Body of pancreas (tissue), 4 donors: Measurements from ENCODE around the gene AQP5.

Experiments
- CTCF ChIP-seq, 7 experiments: fragments of 450-650 bp in 4 of 7; fragments of 200-600 bp in 3 of 7; sonication (generic) in 3 of 7; IDR thresholded peaks; one replicate each; pipeline ENCODE4 v1.5.1; 2016 to 2019; ENCODE audit warnings: antibody characterized with exemption in 7 of 7
- POLR2A ChIP-seq, 3 donors: fragments of 450-650 bp; IDR thresholded peaks; one replicate each; pipeline ENCODE4 v1.6.1; 2016; ENCODE audit warnings: antibody characterized with exemption in 3 of 3, mild to moderate bottlenecking in 2 of 3

DNA sequence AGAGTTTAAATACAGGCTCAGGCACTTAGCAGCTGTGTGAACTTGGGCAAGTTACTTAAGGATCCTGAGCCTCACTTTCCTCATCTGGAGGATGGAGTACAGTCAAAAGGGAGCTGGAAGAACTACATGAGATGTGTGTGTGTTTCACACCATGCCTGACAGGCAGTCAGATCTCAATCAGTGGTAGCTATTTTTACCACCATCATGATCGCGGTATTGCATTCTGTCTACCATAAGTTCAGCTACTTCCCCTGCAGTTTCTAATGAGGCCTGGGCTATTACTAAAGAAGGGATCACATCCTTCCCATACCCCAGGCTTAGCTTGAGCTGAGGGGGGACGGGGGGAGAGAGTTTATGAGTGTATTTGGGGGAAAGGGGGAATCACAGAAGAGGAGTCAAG is 18.1 kb downstream of the AQP5 start:
- no peak for TF ChIP-seq CTCF (IDR thresholded peaks at IDR 0.05)
- no peak for TF ChIP-seq POLR2A (IDR thresholded peaks at IDR 0.05)
